ENCODE data around the gene NCR2.

GRCh38 chr6:41335943-41336342, 535 bp downstream of the NCR2 start:
- TF ChIP-seq GATA2 (IDR thresholded peaks at IDR 0.05; ENCODE audit: low read depth, low read length) (no peak), GATA3 (IDR thresholded peaks at IDR 0.05; ENCODE audit: low read depth, low read length) (no peak)

Data from SH-SY5Y (cell line).